ENCODE measurements around the gene B4GALT1.

The B4GALT1 gene

GRCh38 chr9:33082538-33083326 is 84.4 kb downstream of the B4GALT1 start:
- TF ChIP-seq CTCF (IDR thresholded peaks at IDR 0.05; ENCODE audit: low read depth, low read length) = no peak
- in situ Hi-C loops (cut with HindIII; ENCODE audit: low sequenced_read_pairs) = loop anchor here (25.0 kb wide), 1 partner anchor 155 kb away; the partner anchor contains the start of gene SPINK4
- no peak for DNase-seq (ENCODE audit: low read depth, low spot score)
- H3K4me3 ChIP-seq (ENCODE audit: low read depth, low read length) = no peak overlapping the region

- no peak for TF ChIP-seq CTCF (IDR thresholded peaks at IDR 0.05; ENCODE audit: low read depth, low read length)
- H3K4me3 ChIP-seq (ENCODE audit: low read depth, low read length) = no peak overlapping the region
- in situ Hi-C loops (cut with HindIII; ENCODE audit: low sequenced_read_pairs) = loop anchor here (25.0 kb wide), 1 partner anchor 155 kb away; the partner anchor contains the start of gene SPINK4
- DNase-seq (ENCODE audit: low read depth, low spot score) = no peak
Measured at GRCh38 chr9:33082128-33082527, 85.0 kb downstream of the B4GALT1 start.

- H3K4me3 ChIP-seq (ENCODE audit: low read depth, low read length) = peak overlapping the region; percentile 30
- peak; percentile 91 for DNase-seq (ENCODE audit: low read depth, low spot score)
- TF ChIP-seq CTCF (IDR thresholded peaks at IDR 0.05; ENCODE audit: low read depth, low read length) = peak; percentile 68
- in situ Hi-C loops (cut with HindIII; ENCODE audit: low sequenced_read_pairs) = loop anchor here (25.0 kb wide), 1 partner anchor 156 kb away; the partner anchor contains the start of gene SPINK4
Measured at GRCh38 chr9:33081128-33081851, 85.8 kb downstream of the B4GALT1 start.

GRCh38 chr9:33080534-33080933 is 86.6 kb downstream of the B4GALT1 start:
- no peak for TF ChIP-seq CTCF (IDR thresholded peaks at IDR 0.05; ENCODE audit: low read depth, low read length)
- no peak for DNase-seq (ENCODE audit: low read depth, low spot score)
- H3K4me3 ChIP-seq (ENCODE audit: low read depth, low read length) = no peak overlapping the region
- in situ Hi-C loops (cut with HindIII; ENCODE audit: low sequenced_read_pairs) = loop anchor here (25.0 kb wide), 1 partner anchor 157 kb away; the partner anchor contains the start of gene SPINK4

GRCh38 chr9:33076046-33077004 is 90.8 kb downstream of the B4GALT1 start, which contains the start of gene SMU1:
SMU1 (minus strand) TSS chr9:33076674; CDS start chr9:33076608, 66 bp downstream.
- peak within 1 kb of the TSS; percentile 78 for H3K4me3 ChIP-seq (ENCODE audit: low read depth, low read length)
- in situ Hi-C loops (cut with HindIII; ENCODE audit: low sequenced_read_pairs) = loop anchor here (25.0 kb wide), 1 partner anchor 161 kb away; the partner anchor contains the start of gene SPINK4
- DNase-seq (ENCODE audit: low read depth, low spot score) = peak; percentile 97
- no peak for TF ChIP-seq CTCF (IDR thresholded peaks at IDR 0.05; ENCODE audit: low read depth, low read length)

Measured in astrocyte of the spinal cord (primary cell).